Diencephalon (tissue), 1 donor: ENCODE data around the gene ITGB1BP2. TPM values are rescaled to one million over a fixed set of nuclear protein-coding genes. Genes with fewer than 3 reads are reported as not detected.

Experiments used
- total RNA-seq: library from RNA; depleted of rRNA; stranded (reverse); fragments of >200 nt; gene quantifications from one replicate; pipeline ENCODE4 v1.2.3, GENCODE V29; 2014

ITGB1BP2 gene
- total RNA-seq = 2.5 TPM

GRCh38 chrX:71301195-71301924 lies at the start of gene ITGB1BP2:
Gene ITGB1BP2 (plus strand): TSS chrX:71301750. CDS start chrX:71301807, 57 bp downstream.

GRCh38 chrX:71254092-71254963 lies 47.2 kb upstream of the ITGB1BP2 start, which contains the start of gene ZMYM3:
Gene ZMYM3 (minus strand): TSS chrX:71254140. CDS start chrX:71253255, 885 bp downstream.

GRCh38 chrX:71283403-71284143 lies 18.0 kb upstream of the ITGB1BP2 start, which contains the start of gene NONO:
Gene NONO (plus strand): TSS chrX:71283635. CDS start chrX:71290638, 7,003 bp downstream.

Other genes with a start within 250 kb of the ITGB1BP2 start
- 59.5 TPM for gene SNX12, start 233.4 kb upstream of the ITGB1BP2 start, total RNA-seq
- gene FOXO4, start 205.9 kb upstream of the ITGB1BP2 start, total RNA-seq = 4.8 TPM
- not detected for gene CXorf65, start 195.0 kb upstream of the ITGB1BP2 start, total RNA-seq
- gene IL2RG, start 190.2 kb upstream of the ITGB1BP2 start, total RNA-seq = not detected
- gene MED12, start 183.2 kb upstream of the ITGB1BP2 start, total RNA-seq = 21.7 TPM
- gene NLGN3, start 156.9 kb upstream of the ITGB1BP2 start, total RNA-seq = 38.1 TPM
- gene GJB1, start 78.5 kb upstream of the ITGB1BP2 start, total RNA-seq = not detected
- gene ZMYM3, start 47.6 kb upstream of the ITGB1BP2 start, total RNA-seq = 44.1 TPM
- 275 TPM for gene NONO, start 18.1 kb upstream of the ITGB1BP2 start, total RNA-seq
- gene TAF1, start 64.6 kb downstream of the ITGB1BP2 start, total RNA-seq = 53.7 TPM
- 191 TPM for gene OGT, start 231.4 kb downstream of the ITGB1BP2 start, total RNA-seq